SU-DHL-6 (cell line): ENCODE results near the gene HDAC10.

ENCODE experiments used
- CTCF ChIP-seq: fragments of 200-600 bp; sonication (generic); IDR thresholded peaks from one replicate; pipeline ENCODE4 v1.5.1; 2017; ENCODE audit warnings: antibody characterized with exemption, mild to moderate bottlenecking, low read length, moderate library complexity; ENCODE audit not compliant: insufficient read depth, poor library complexity, severe bottlenecking
- EZH2phosphoT487 ChIP-seq: fragments of 200-600 bp; sonication (generic), shearing (Covaris generic); conservative IDR thresholded peaks from 2 replicates; pipeline ENCODE4 v1.6.1; 2018; ENCODE audit warnings: mild to moderate bottlenecking, antibody characterized with exemption, low read length, moderate library complexity, mixed read lengths

DNA sequence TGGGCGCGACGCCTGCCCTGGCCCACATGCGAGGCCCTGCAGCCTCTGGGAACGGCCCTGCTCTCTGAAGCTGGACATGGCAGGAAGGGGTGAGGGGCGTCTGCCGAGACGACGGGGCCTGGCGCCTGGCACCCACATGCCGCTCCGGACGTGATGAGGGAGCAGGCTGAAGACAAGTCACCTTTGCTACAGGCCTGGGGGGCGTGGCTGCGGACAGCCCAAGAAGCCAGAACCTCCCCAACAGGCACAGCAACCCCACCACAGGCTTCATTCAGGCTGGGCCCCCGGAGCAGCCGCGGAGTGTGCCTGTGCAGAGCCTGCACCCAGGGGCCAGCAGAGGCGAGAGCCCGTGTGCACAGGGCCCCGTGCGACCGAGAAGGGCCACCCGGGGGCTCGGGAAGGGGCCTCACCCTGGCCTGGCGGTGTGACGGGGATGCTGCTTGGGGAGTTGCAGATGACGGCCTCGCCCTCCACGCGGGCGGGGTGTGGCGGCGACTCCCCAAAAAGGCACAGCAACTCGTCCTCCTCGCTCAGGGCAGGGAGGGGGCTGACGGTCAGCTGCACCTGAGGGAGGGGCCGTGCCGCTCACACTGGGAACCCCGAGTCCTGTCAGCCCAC, 35.7 kb upstream of the HDAC10 start:
- TF ChIP-seq CTCF (no peak), EZH2phosphoT487 (no peak)
